CD4-positive, alpha-beta memory T cell (primary cell): ENCODE data around the gene CDC14B. TPM values are rescaled to one million over a fixed set of nuclear protein-coding genes. Genes with fewer than 3 reads are reported as not detected.

Source experiments
- CTCF ChIA-PET: fragments of 350-600 bp; sonication (Branson Sonifier 250); formaldehyde crosslinking; loops from one replicate; lab custom pipeline; 2021; ENCODE audit warnings: inconsistent platforms; ENCODE audit not compliant: partially characterized antibody; lab: Charles Lee
- POLR2A ChIA-PET: fragments of 350-600 bp; sonication (Branson Sonifier 250); formaldehyde crosslinking; loops from one replicate; lab custom pipeline; 2021; ENCODE audit not compliant: partially characterized antibody; lab: Charles Lee
- DNase-seq, 5 donors: peaks; one replicate each; pipeline versions ENCODE4 v3.0.0 to v3.0.0-alpha.2; 2020 to 2022; ENCODE audit warnings: mixed read lengths in 1 of 5
- H3K27ac ChIP-seq: one replicate; pipeline ENCODE4 v1.7.0; 2013; ENCODE audit warnings: low read depth, low read length
- H3K27me3 ChIP-seq: 2 replicates; pipeline ENCODE4 v1.7.0; 2013; ENCODE audit warnings: mild to moderate bottlenecking, low read length, moderate library complexity; ENCODE audit not compliant: insufficient read depth
- H3K36me3 ChIP-seq: 2 replicates; pipeline ENCODE4 v1.7.0; 2013; ENCODE audit warnings: mild to moderate bottlenecking, low read length, moderate library complexity; ENCODE audit not compliant: insufficient read depth
- H3K4me1 ChIP-seq: 2 replicates; pipeline ENCODE4 v1.7.0; 2013; ENCODE audit warnings: mild to moderate bottlenecking, low read length, moderate library complexity; ENCODE audit not compliant: insufficient read depth
- H3K4me3 ChIP-seq, 2 donors: one replicate each; pipeline ENCODE4 v1.7.0; 2013; ENCODE audit warnings: low read length in 2 of 2, mild to moderate bottlenecking in 1 of 2
- H3K9me3 ChIP-seq, 2 donors: one replicate each; pipeline ENCODE4 v1.7.0; 2013; ENCODE audit warnings: low read length in 2 of 2, control low read depth in 1 of 2; ENCODE audit not compliant: control insufficient read depth in 1 of 2
- H3K27ac Mint-ChIP-seq, 7 donors: one replicate each; pipeline ENCODE4 v1.8.0; 2020 to 2021; ENCODE audit warnings: mixed read lengths in 7 of 7, mild to moderate bottlenecking in 6 of 7, inconsistent platforms in 3 of 7, moderate library complexity in 3 of 7
- H3K27me3 Mint-ChIP-seq, 2 donors: one replicate each; pipeline ENCODE4 v1.8.0; 2020 to 2021; ENCODE audit warnings: mixed read lengths in 2 of 2
- H3K36me3 Mint-ChIP-seq, 2 donors: one replicate each; pipeline ENCODE4 v1.8.0; 2020 to 2021; ENCODE audit warnings: mixed read lengths in 2 of 2, inconsistent platforms in 1 of 2, mild to moderate bottlenecking in 1 of 2
- H3K4me1 Mint-ChIP-seq, 4 donors: one replicate each; pipeline ENCODE4 v1.8.0; 2020 to 2021; ENCODE audit warnings: mixed read lengths in 4 of 4, mild to moderate bottlenecking in 1 of 4
- H3K4me3 Mint-ChIP-seq, 8 donors: one replicate each; pipeline ENCODE4 v1.8.0; 2020 to 2021; ENCODE audit warnings: mixed read lengths in 8 of 8, mild to moderate bottlenecking in 7 of 8, moderate library complexity in 6 of 8, inconsistent platforms in 3 of 8
- H3K9me3 Mint-ChIP-seq, 8 donors: one replicate each; pipeline ENCODE4 v1.8.0; 2020 to 2021; ENCODE audit warnings: mixed read lengths in 8 of 8, mild to moderate bottlenecking in 5 of 8, inconsistent platforms in 3 of 8, moderate library complexity in 1 of 8
- intact Hi-C: fragments of 100-400 bp; cut with micrococcal nuclease; formaldehyde crosslinking; loops from one replicate; pipeline ENCODE4 v1.15.1; 2023
- polyA plus RNA-seq, 2 donors: library from polyadenylated mRNA; unstranded; fragments of 300-500 nt; fragmentation: Illumina TruSeq; gene quantifications; one replicate each; pipeline ENCODE4 v1.2.3, GENCODE V29; 2021
- total RNA-seq, 2 experiments: library from RNA; stranded (reverse); gene quantifications; one replicate each; pipeline ENCODE4 v1.2.3, GENCODE V29; 2021

The CDC14B gene
- total and polyA plus RNA-seq, 4 experiments from 2014 or later = 10.6 to 17.1 (median 13.3) TPM

DNA sequence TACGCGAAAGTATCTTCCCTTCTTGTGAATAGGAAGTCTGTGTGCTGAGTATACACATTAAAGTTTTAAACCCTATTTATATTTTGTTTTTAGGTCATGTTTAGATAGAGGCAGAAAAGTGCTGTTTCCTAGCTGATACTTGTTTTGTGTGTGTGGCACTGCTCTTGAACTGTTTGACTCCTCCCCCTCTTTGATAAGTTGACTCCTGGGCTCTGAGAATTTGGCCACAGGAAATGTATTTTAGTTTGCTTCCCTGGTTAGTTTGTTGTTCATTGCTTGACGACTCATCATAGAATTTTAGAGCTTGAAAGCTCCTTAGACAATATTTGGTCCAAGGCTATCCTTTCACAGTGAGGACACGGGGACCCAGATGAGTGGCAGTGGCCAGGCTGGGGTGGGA, 2.0 kb upstream of the CDC14B start:
- H3K27me3 Mint-ChIP-seq = peaks cover 20 to 22% of the 10 kb centered on the region in 2 donors
- ChIA-PET CTCF (no interaction called here), POLR2A (no interaction called here)
- Histone ChIP-seq H3K27me3 (peaks cover 8% of the 10 kb centered on the region), H3K9me3 (no peaks in the 10 kb centered on the region), H3K4me1 (peaks cover 9% of the 10 kb centered on the region), H3K36me3 (no peaks in the 10 kb centered on the region), H3K4me3 (no peak overlapping the region), H3K27ac (no peak overlapping the region)
- H3K9me3 Mint-ChIP-seq = peaks cover 0 to 1% (median 0%) of the 10 kb centered on the region in 8 donors
- no peak overlapping the region for H3K4me3 Mint-ChIP-seq
- H3K27ac Mint-ChIP-seq = no peak overlapping the region
- H3K4me1 Mint-ChIP-seq = peaks cover 4 to 6% (median 6%) of the 10 kb centered on the region in 4 donors
- intact Hi-C loops = no loop called here
- H3K36me3 Mint-ChIP-seq = no peaks in the 10 kb centered on the region
- no peak for DNase-seq

- Mint-ChIP-seq H3K27me3 (peaks cover 20 to 24% of the 10 kb centered on the region in 2 donors), H3K27ac (peak overlapping the region in 1 of 7 donors; percentile 20), H3K36me3 (no peaks in the 10 kb centered on the region), H3K4me1 (peaks cover 4 to 6% (median 6%) of the 10 kb centered on the region in 4 donors), H3K4me3 (peak overlapping the region in 4 of 8 donors; percentile 41 to 83 (median 79)), H3K9me3 (peaks cover 0 to 1% (median 0%) of the 10 kb centered on the region in 8 donors)
- DNase-seq = no peak
- H3K4me1 ChIP-seq = peaks cover 9% of the 10 kb centered on the region
- no peak overlapping the region for H3K27ac ChIP-seq
- H3K4me3 ChIP-seq = no peak overlapping the region
- intact Hi-C loops = no loop called here
- peaks cover 8% of the 10 kb centered on the region for H3K27me3 ChIP-seq
- CTCF ChIA-PET = interaction anchor here (0.5 kb wide), 1 partner anchor 219 kb away, joined by 3 read pairs; no protein-coding TSS in a partner anchor
- no peaks in the 10 kb centered on the region for H3K36me3 ChIP-seq
- H3K9me3 ChIP-seq = no peaks in the 10 kb centered on the region
- POLR2A ChIA-PET = no interaction called here
Observed at GRCh38 chr9:96620832-96621269, 1.2 kb upstream of the CDC14B start.

- peaks cover 8% of the 10 kb centered on the region for H3K27me3 ChIP-seq
- DNase-seq = no peak
- Mint-ChIP-seq H3K27me3 (peaks cover 20 to 29% of the 10 kb centered on the region in 2 donors), H3K36me3 (no peaks in the 10 kb centered on the region), H3K9me3 (peaks cover 0 to 1% (median 0%) of the 10 kb centered on the region in 8 donors), H3K27ac (peak overlapping the region in 1 of 7 donors; percentile 63), H3K4me1 (peaks cover 4 to 6% (median 6%) of the 10 kb centered on the region in 4 donors), H3K4me3 (peak overlapping the region; percentile 62 to 83 (median 78))
- H3K27ac ChIP-seq = no peak overlapping the region
- peaks cover 9% of the 10 kb centered on the region for H3K4me1 ChIP-seq
- ChIA-PET POLR2A (no interaction called here), CTCF (interaction anchor here (0.6 kb wide), 1 partner anchor 168 kb away, joined by 4 read pairs; no protein-coding TSS in a partner anchor)
- no peaks in the 10 kb centered on the region for H3K9me3 ChIP-seq
- H3K36me3 ChIP-seq = no peaks in the 10 kb centered on the region
- intact Hi-C loops = no loop called here
- no peak overlapping the region for H3K4me3 ChIP-seq
Observed at GRCh38 chr9:96620181-96620514, 505 bp upstream of the CDC14B start.

GRCh38 chr9:96619124-96619465, 548 bp downstream of the CDC14B start:
- no peak for DNase-seq
- Histone ChIP-seq H3K27me3 (peaks cover 8% of the 10 kb centered on the region), H3K36me3 (no peaks in the 10 kb centered on the region), H3K9me3 (no peaks in the 10 kb centered on the region), H3K4me3 (no peak overlapping the region), H3K27ac (no peak overlapping the region), H3K4me1 (peaks cover 9% of the 10 kb centered on the region)
- H3K4me3 Mint-ChIP-seq = no peak overlapping the region
- no peaks in the 10 kb centered on the region for H3K36me3 Mint-ChIP-seq
- CTCF ChIA-PET = interaction anchor here (1.0 kb wide), 1 partner anchor 292 kb away, joined by 3 read pairs; no protein-coding TSS in a partner anchor
- H3K9me3 Mint-ChIP-seq = peaks cover 0 to 1% (median 0%) of the 10 kb centered on the region in 8 donors
- POLR2A ChIA-PET = interaction anchor here (1.8 kb wide), 2 partner anchors 53 to 169 kb away, joined by 5 to 7 read pairs; partner anchors contain the start of gene HABP4
- no peak overlapping the region for H3K27ac Mint-ChIP-seq
- peaks cover 4 to 6% (median 6%) of the 10 kb centered on the region in 4 donors for H3K4me1 Mint-ChIP-seq
- intact Hi-C loops = loop anchor here (2.0 to 10.0 kb wide), 3 partner anchors 36 to 594 kb away; partner anchors contain the start of genes PRXL2C and ZNF367
- peaks cover 20 to 31% of the 10 kb centered on the region in 2 donors for H3K27me3 Mint-ChIP-seq

DNA sequence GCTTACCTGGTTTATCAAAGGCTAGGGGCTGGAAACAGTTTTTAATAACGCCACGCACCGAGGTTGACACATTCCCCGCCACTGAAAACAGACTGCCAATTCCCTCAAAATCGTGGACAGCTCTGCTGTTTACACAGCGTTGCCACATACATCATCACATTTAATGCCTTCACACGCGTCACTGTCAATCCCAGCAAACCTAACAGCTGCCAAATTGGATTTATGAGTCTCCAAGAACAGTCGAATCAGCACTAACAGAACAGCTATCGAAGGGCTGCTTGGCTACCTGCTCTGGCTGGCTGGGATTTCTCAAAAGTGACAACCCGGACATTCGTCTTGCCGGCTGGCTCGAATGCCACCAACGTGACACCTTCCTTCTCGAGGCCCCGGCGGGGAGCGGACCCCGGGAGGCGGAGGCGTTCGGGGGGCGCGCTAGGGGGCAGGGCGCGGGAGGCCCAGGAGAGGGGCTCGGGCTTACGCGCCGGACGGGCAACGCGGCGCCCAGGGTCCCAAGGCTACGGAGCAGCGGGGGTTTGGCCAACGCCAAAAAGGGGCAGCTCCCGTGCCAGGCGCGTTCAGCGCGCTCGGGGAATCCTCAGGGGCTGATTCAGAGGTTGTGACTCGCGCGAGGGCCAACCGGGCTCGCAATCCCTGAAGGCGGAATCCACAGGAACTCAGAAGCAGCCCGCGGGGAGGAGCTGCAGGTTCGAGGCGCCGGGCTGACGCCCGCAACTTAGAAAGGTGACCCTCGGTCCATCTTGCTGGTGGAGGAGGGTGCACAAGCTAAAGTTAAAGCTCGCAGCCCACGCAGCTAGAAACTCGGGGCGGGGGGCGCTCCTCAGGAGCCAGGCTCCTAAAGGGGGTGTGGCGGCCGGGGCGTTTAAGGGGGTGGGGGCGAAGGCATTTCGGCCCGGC, 1.2 kb downstream of the CDC14B start:
- Mint-ChIP-seq H3K36me3 (no peaks in the 10 kb centered on the region), H3K4me1 (peaks cover 4 to 6% (median 6%) of the 10 kb centered on the region in 4 donors), H3K9me3 (peaks cover 0 to 1% (median 0%) of the 10 kb centered on the region in 8 donors), H3K27ac (peak overlapping the region in 2 of 7 donors; percentile 19 to 61), H3K4me3 (peak overlapping the region; percentile 17 to 80 (median 73)), H3K27me3 (peaks cover 19 to 32% of the 10 kb centered on the region in 2 donors)
- POLR2A ChIA-PET = interaction anchor here (1.8 kb wide), 2 partner anchors 52 to 168 kb away, joined by 5 to 7 read pairs; partner anchors contain the start of gene HABP4
- no peaks in the 10 kb centered on the region for H3K36me3 ChIP-seq
- no peak overlapping the region for H3K27ac ChIP-seq
- DNase-seq = peak in 3 of 5 donors; percentile 9 to 18 (median 15)
- H3K27me3 ChIP-seq = peaks cover 8% of the 10 kb centered on the region
- H3K4me3 ChIP-seq = no peak overlapping the region
- no peaks in the 10 kb centered on the region for H3K9me3 ChIP-seq
- intact Hi-C loops = loop anchor here (2.0 to 10.0 kb wide), 3 partner anchors 36 to 594 kb away; partner anchors contain the start of genes PRXL2C and ZNF367
- H3K4me1 ChIP-seq = peaks cover 9% of the 10 kb centered on the region
- CTCF ChIA-PET = interaction anchor here (1.0 kb wide), 1 partner anchor 291 kb away, joined by 3 read pairs; no protein-coding TSS in a partner anchor

DNA sequence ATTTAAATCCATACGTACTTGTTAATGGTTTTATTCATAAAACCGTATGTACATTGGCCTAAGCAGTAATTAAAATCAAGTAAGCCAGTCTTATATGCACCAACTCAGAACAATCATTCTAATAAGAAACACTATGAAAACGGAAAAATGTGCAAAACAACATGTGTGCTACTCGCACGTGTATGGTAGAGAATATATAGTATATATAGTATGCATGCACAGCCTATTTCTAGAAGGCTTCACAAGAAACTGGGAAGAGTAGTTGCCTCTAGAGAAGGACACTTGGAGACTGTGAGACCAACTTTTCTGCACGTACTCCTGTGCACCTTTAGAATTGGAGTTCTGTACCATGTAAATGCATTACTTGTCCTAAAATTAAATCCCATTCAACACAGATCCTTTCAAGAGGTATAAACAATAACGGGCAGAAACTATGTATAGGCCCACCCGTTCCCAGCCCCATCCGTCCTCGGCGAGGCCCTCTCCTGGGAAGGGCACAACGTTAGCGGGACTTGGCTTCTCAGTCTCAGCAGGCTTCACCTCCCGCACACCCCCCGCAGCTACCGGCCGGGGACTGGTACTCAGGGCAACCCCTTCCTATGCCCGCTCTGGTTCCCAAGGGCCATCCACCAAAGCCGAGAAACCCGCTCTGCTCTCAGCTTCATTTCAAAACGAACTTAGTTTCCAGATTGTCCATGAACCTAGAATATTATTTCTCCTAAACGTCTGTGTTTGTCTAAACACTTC, 2.0 kb downstream of the CDC14B start:
- no peak for DNase-seq
- Histone ChIP-seq H3K27me3 (peaks cover 8% of the 10 kb centered on the region), H3K9me3 (no peaks in the 10 kb centered on the region), H3K36me3 (no peaks in the 10 kb centered on the region), H3K4me1 (peaks cover 9% of the 10 kb centered on the region), H3K4me3 (no peak overlapping the region), H3K27ac (no peak overlapping the region)
- POLR2A ChIA-PET = interaction anchor here (1.8 kb wide), 2 partner anchors 51 to 167 kb away, joined by 5 to 7 read pairs; partner anchors contain the start of gene HABP4
- H3K4me1 Mint-ChIP-seq = peaks cover 4 to 6% (median 6%) of the 10 kb centered on the region in 4 donors
- no peaks in the 10 kb centered on the region for H3K36me3 Mint-ChIP-seq
- peak overlapping the region; percentile 48 to 80 (median 73) for H3K4me3 Mint-ChIP-seq
- H3K27me3 Mint-ChIP-seq = peaks cover 23 to 35% of the 10 kb centered on the region in 2 donors
- CTCF ChIA-PET = no interaction called here
- peak overlapping the region in 1 of 7 donors; percentile 19 for H3K27ac Mint-ChIP-seq
- intact Hi-C loops = loop anchor here (2.0 to 10.0 kb wide), 3 partner anchors 37 to 593 kb away; partner anchors contain the start of genes PRXL2C and ZNF367
- H3K9me3 Mint-ChIP-seq = peaks cover 0 to 1% (median 0%) of the 10 kb centered on the region in 8 donors
